T-cell (primary cell): ENCODE data around the gene PCDHA4. TPM values are rescaled to one million over a fixed set of nuclear protein-coding genes. Genes with fewer than 3 reads are reported as not detected.
"Not testable (repeated sequence)": the region's sequence is repeated elsewhere in the genome, so short reads cannot be mapped to it uniquely, and the experiment has no call there.

Experiments used
- ATAC-seq, 4 experiments: fragments of 200-7000 bp in 3 of 4; fragments of 150-1000 bp in 1 of 4; cut with Tn5 transposase; replicated peaks in 1 of 4; 1 replicate in 3 of 4; 2 replicates in 1 of 4; pipeline ENCODE4 v1.10.0; 2021; ENCODE audit warnings: moderate library complexity in 3 of 4, mild to moderate bottlenecking in 2 of 4, moderate number of reproducible peaks in 1 of 4
- CTCF ChIA-PET, 2 donors: fragments of 300-600 bp; sonication (Branson Sonifier 250); formaldehyde crosslinking; loops; one replicate each; lab custom pipeline; 2022; ENCODE audit warnings: antibody characterized with exemption in 2 of 2; lab: Charles Lee
- POLR2A ChIA-PET, 2 donors: fragments of 300-600 bp; sonication (Branson Sonifier 250); formaldehyde crosslinking; loops; one replicate each; lab custom pipeline; 2022; ENCODE audit warnings: antibody characterized with exemption in 2 of 2; lab: Charles Lee
- DNase-seq, 35 experiments: peaks; one replicate each; pipeline versions ENCODE4 v3.0.0 to v3.0.0-alpha.2; 2013 to 2023
- H3K27ac ChIP-seq: one replicate; pipeline ENCODE4 v1.5.1; 2013; ENCODE audit warnings: low read length
- H3K27me3 ChIP-seq, 2 experiments: replicated peaks in 1 of 2; 1 replicate in 1 of 2; 2 replicates in 1 of 2; pipeline versions ENCODE4 v1.6.1 to v1.7.0; 2013; ENCODE audit warnings: low read length in 1 of 2, mixed read lengths in 1 of 2; ENCODE audit not compliant: control insufficient read depth in 2 of 2, insufficient read depth in 2 of 2; ENCODE audit errors: extremely low read depth in 1 of 2
- H3K36me3 ChIP-seq, 2 donors: 1 replicate in 1 of 2; 2 replicates in 1 of 2; pipeline versions ENCODE4 v1.6.1 to v1.7.0; 2013; ENCODE audit warnings: low read length in 1 of 2; ENCODE audit not compliant: control insufficient read depth in 2 of 2, insufficient read depth in 1 of 2; ENCODE audit errors: extremely low read depth in 1 of 2
- H3K4me1 ChIP-seq, 2 experiments: 1 replicate in 1 of 2; 2 replicates in 1 of 2; pipeline versions ENCODE4 v1.6.1 to v1.7.0; 2013; ENCODE audit warnings: low read length in 2 of 2, mixed read lengths in 1 of 2; ENCODE audit not compliant: insufficient read depth in 2 of 2, control insufficient read depth in 1 of 2; ENCODE audit errors: extremely low read depth in 1 of 2
- H3K4me3 ChIP-seq, 2 donors: 1 replicate in 1 of 2; 2 replicates in 1 of 2; pipeline versions ENCODE4 v1.5.1 to v1.7.0; 2013; ENCODE audit warnings: mild to moderate bottlenecking in 2 of 2, low read length in 1 of 2, moderate library complexity in 1 of 2; ENCODE audit not compliant: control insufficient read depth in 1 of 2; ENCODE audit errors: extremely low read depth in 1 of 2
- H3K9me3 ChIP-seq: 2 replicates; pipeline ENCODE4 v1.7.0; 2013
- H3K27ac Mint-ChIP-seq, 2 donors: one replicate each; pipeline ENCODE4 v1.8.0; 2020 to 2021; ENCODE audit warnings: mild to moderate bottlenecking in 2 of 2, mixed read lengths in 2 of 2
- H3K27me3 Mint-ChIP-seq, 2 donors: one replicate each; pipeline ENCODE4 v1.8.0; 2021 to 2022; ENCODE audit warnings: mixed read lengths in 2 of 2
- H3K36me3 Mint-ChIP-seq: one replicate; pipeline ENCODE4 v1.8.0; 2021; ENCODE audit warnings: mixed read lengths
- H3K4me1 Mint-ChIP-seq, 3 donors: one replicate each; pipeline ENCODE4 v1.8.0; 2020 to 2022; ENCODE audit warnings: mixed read lengths in 3 of 3, mild to moderate bottlenecking in 1 of 3
- H3K4me3 Mint-ChIP-seq, 3 donors: one replicate each; pipeline ENCODE4 v1.8.0; 2020 to 2022; ENCODE audit warnings: mild to moderate bottlenecking in 3 of 3, mixed read lengths in 3 of 3, moderate library complexity in 3 of 3
- H3K9me3 Mint-ChIP-seq, 3 donors: one replicate each; pipeline ENCODE4 v1.8.0; 2020 to 2022; ENCODE audit warnings: mixed read lengths in 3 of 3
- WGBS: methylation state at CpG from one replicate; pipeline ENCODE4 v1.1.5; 2013; ENCODE audit warnings: missing lambda C conversion rate; ENCODE audit not compliant: insufficient coverage; 5-methylcytosine and 5-hydroxymethylcytosine counted together
- total RNA-seq, 35 experiments: library from RNA in 6 of 35; stranded (reverse) in 6 of 35; fragments of 120-200 nt in 1 of 35; gene quantifications; one replicate each; pipeline versions ENCODE4 v1.2.1 to v1.2.4 and lab custom pipeline; 2013 to 2026

The PCDHA4 gene
- total RNA-seq, 5 donors from 2014 or later (not counting 1 experiment from before 2014, with no cell fraction given), result not detected

GRCh38 chr5:140796718-140797095 is 10.2 kb upstream of the PCDHA4 start:
- CTCF ChIA-PET, result no interaction called here

DNA sequence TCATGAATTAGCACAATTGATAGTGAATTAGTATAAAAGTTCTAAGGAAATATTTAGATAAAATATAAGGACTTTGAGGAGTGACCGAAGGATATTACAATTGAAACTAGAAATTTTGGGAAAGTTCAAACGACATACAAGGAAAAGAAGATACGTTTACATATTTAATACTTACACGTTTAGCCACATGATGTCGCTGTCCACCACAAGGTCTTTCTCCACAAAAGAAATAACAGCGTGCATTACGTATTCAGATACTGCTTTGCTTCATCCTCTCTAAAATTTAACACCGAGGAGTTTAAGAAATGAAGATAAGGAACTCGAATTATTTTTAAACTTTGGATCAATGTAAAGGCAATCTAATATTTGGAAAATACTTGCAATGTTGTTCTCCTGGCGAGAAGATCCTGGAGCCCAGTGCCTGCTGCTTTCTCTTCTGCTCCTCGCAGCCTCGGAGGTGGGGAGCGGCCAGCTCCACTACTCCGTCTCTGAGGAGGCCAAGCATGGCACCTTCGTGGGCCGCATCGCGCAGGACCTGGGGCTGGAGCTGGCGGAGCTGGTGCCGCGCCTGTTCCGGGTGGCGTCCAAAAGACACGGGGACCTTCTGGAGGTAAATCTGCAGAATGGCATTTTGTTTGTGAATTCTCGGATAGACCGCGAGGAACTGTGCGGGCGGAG is 5.9 kb upstream of the PCDHA4 start, which contains the start of gene PCDHA3:
TSS of gene PCDHA3 (plus strand) at position 242 of the 678 bp plus-strand sequence.
- 48% methylated on average over 20 of the region's 29 CpGs for WGBS
- Mint-ChIP-seq H3K4me3 (no peak within 1 kb of the TSS), H3K4me1 (no peaks in the 10 kb centered on the region), H3K27me3 (peaks cover 17 to 22% of the 10 kb centered on the region in 2 donors), H3K9me3 (peaks cover 9 to 31% (median 25%) of the 10 kb centered on the region in 3 donors), H3K36me3 (no peaks in the 10 kb centered on the region), H3K27ac (no peak within 1 kb of the TSS)
- Histone ChIP-seq H3K4me1 (no peaks in the 10 kb centered on the region), H3K4me3 (no peak within 1 kb of the TSS), H3K9me3 (peaks cover 4% of the 10 kb centered on the region), H3K27me3 (peaks cover 0 to 27% of the 10 kb centered on the region in 2 experiments), H3K27ac (no peak within 1 kb of the TSS), H3K36me3 (no peaks in the 10 kb centered on the region)
- ATAC-seq, result no peak
- no peak for DNase-seq
- ChIA-PET POLR2A (no interaction called here), CTCF (no interaction called here)

More at GRCh38 chr5:140796718-140797095, 10.2 kb upstream of the PCDHA4 start:
- Mint-ChIP-seq H3K4me1 (no peaks in the 10 kb centered on the region), H3K27me3 (peaks cover 23 to 27% of the 10 kb centered on the region in 2 donors), H3K9me3 (peaks cover 4 to 31% (median 30%) of the 10 kb centered on the region in 3 donors), H3K36me3 (no peaks in the 10 kb centered on the region), H3K27ac (no peak overlapping the region), H3K4me3 (no peak overlapping the region)
- WGBS, result 68% methylated on average over 39 of the region's 39 CpGs
- no peak for ATAC-seq
- H3K27me3 ChIP-seq, result peaks cover 0 to 27% of the 10 kb centered on the region in 2 experiments
- H3K9me3 ChIP-seq, result peaks cover 10% of the 10 kb centered on the region
- no peaks in the 10 kb centered on the region for H3K4me1 ChIP-seq
- DNase-seq, result no peak
- H3K4me3 ChIP-seq, result peak overlapping the region in 1 of 2 donors; percentile 15
- H3K36me3 ChIP-seq, result no peaks in the 10 kb centered on the region
- no peak overlapping the region for H3K27ac ChIP-seq
- POLR2A ChIA-PET, result no interaction called here

DNA sequence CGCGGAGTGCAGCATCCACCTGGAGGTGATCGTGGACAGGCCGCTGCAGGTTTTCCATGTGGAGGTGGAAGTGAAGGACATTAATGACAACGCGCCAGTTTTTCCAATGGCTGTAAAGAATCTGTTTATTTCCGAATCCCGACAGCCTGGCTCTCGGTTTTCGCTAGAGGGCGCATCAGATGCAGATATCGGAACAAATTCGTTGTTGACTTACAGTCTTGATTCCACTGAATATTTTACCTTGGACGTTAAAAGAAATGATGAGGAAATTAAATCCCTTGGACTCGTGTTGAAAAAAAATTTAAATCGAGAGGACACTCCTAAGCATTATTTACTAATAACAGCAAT is 5.4 kb upstream of the PCDHA4 start:
- peaks cover 22 to 26% of the 10 kb centered on the region in 2 donors for H3K27me3 Mint-ChIP-seq

DNA sequence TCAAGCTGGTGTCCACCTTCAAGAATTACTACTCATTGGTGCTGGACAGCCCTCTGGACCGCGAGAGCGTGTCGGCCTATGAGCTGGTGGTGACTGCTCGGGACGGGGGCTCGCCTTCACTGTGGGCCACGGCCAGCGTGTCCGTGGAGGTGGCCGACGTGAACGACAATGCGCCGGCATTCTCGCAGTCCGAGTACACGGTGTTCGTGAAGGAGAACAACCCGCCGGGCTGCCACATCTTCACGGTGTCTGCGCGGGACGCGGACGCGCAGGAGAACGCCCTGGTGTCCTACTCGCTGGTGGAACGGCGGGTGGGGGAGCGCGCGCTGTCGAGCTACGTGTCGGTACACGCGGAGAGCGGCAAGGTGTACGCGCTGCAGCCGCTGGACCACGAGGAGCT is 4.5 kb upstream of the PCDHA4 start:
- H3K36me3 ChIP-seq, CTCF ChIA-PET, H3K36me3 Mint-ChIP-seq, H3K4me1 ChIP-seq, ATAC-seq, DNase-seq, H3K4me3 Mint-ChIP-seq, H3K27ac ChIP-seq, H3K4me1 Mint-ChIP-seq, H3K9me3 ChIP-seq, POLR2A ChIA-PET, H3K4me3 ChIP-seq, H3K27ac Mint-ChIP-seq: not testable (repeated sequence)
- Mint-ChIP-seq H3K27me3 (peaks cover 26 to 29% of the 10 kb centered on the region in 2 donors), H3K9me3 (peaks cover 9 to 33% (median 33%) of the 10 kb centered on the region in 3 donors)
- peaks cover 0 to 21% of the 10 kb centered on the region in 2 experiments for H3K27me3 ChIP-seq
- 69% methylated on average over 45 of the region's 45 CpGs for WGBS

More for the DNA sequence above, 5.4 kb upstream of the PCDHA4 start:
- H3K9me3 ChIP-seq, result peaks cover 4% of the 10 kb centered on the region
- H3K9me3 Mint-ChIP-seq, result peaks cover 9 to 32% (median 29%) of the 10 kb centered on the region in 3 donors
- no peaks in the 10 kb centered on the region for H3K36me3 ChIP-seq
- 43% methylated on average over 6 of the region's 16 CpGs for WGBS
- POLR2A ChIA-PET, result no interaction called here
- no peak for ATAC-seq
- peaks cover 0 to 24% of the 10 kb centered on the region in 2 experiments for H3K27me3 ChIP-seq
- no peak overlapping the region for H3K27ac ChIP-seq
- CTCF ChIA-PET, result no interaction called here
- H3K4me3 Mint-ChIP-seq, result no peak overlapping the region
- no peak overlapping the region for H3K4me3 ChIP-seq
- no peaks in the 10 kb centered on the region for H3K36me3 Mint-ChIP-seq
- H3K27ac Mint-ChIP-seq, result no peak overlapping the region
- DNase-seq, result no peak
- H3K4me1 ChIP-seq, result no peaks in the 10 kb centered on the region
- no peaks in the 10 kb centered on the region for H3K4me1 Mint-ChIP-seq

DNA sequence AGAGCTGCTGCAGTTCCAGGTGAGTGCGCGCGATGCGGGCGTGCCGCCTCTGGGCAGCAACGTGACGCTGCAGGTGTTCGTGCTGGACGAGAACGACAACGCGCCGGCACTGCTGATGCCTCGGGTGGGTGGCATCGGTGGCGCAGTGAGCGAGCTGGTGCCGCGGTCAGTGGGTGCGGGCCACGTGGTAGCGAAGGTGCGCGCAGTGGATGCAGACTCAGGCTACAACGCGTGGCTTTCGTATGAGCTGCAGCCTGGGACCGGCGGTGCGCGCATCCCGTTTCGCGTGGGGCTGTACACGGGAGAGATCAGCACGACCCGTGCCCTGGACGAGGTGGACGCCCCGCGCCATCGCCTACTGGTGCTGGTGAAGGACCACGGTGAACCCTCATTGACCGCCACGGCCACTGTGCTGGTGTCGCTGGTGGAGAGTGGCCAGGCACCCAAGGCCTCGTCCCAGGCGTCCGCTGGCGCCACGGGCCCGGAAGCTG is 4.0 kb upstream of the PCDHA4 start:
- ATAC-seq (no peak), DNase-seq (no peak)
- POLR2A ChIA-PET, result no interaction called here
- H3K4me1 Mint-ChIP-seq, result no peaks in the 10 kb centered on the region
- peaks cover 26 to 28% of the 10 kb centered on the region in 2 donors for H3K27me3 Mint-ChIP-seq
- no peaks in the 10 kb centered on the region for H3K4me1 ChIP-seq
- H3K36me3 ChIP-seq, result no peaks in the 10 kb centered on the region
- H3K9me3 ChIP-seq, result peaks cover 4% of the 10 kb centered on the region
- H3K36me3 Mint-ChIP-seq, result no peaks in the 10 kb centered on the region
- WGBS, result 61% methylated on average over 53 of the region's 53 CpGs
- no peak overlapping the region for H3K27ac ChIP-seq
- no peak overlapping the region for H3K4me3 Mint-ChIP-seq
- CTCF ChIA-PET, result no interaction called here
- H3K27ac Mint-ChIP-seq, result no peak overlapping the region
- peaks cover 9 to 34% (median 32%) of the 10 kb centered on the region in 3 donors for H3K9me3 Mint-ChIP-seq
- H3K27me3 ChIP-seq, result peaks cover 0 to 19% of the 10 kb centered on the region in 2 experiments
- no peak overlapping the region for H3K4me3 ChIP-seq

DNA sequence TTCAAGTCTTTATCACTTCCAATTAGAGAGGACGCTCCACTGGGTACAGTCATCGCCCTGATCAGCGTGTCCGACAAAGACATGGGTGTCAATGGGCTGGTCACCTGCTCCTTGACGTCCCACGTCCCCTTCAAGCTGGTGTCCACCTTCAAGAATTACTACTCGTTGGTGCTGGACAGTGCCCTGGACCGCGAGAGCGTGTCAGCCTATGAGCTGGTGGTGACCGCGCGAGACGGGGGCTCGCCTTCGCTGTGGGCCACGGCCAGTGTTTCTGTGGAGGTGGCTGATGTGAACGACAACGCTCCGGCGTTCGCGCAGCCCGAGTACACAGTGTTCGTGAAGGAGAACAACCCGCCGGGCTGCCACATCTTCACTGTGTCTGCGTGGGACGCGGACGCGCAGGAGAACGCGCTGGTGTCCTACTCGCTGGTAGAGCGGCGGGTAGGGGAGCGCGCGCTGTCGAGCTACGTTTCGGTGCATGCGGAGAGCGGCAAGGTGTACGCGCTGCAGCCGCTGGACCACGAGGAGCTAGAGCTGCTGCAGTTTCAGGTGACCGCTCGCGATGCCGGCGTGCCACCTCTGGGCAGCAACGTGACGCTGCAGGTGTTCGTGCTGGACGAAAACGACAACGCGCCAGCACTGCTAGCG is 1.5 kb downstream of the PCDHA4 start:
- H3K27me3 ChIP-seq, H3K4me3 Mint-ChIP-seq, CTCF ChIA-PET, H3K4me1 Mint-ChIP-seq, H3K4me3 ChIP-seq, H3K36me3 ChIP-seq, H3K9me3 ChIP-seq, H3K27ac ChIP-seq, H3K27ac Mint-ChIP-seq, DNase-seq, ATAC-seq, POLR2A ChIA-PET, H3K36me3 Mint-ChIP-seq, H3K4me1 ChIP-seq: not testable (repeated sequence)
- H3K9me3 Mint-ChIP-seq, result peaks cover 14 to 47% (median 25%) of the 10 kb centered on the region in 3 donors
- peaks cover 23 to 25% of the 10 kb centered on the region in 2 donors for H3K27me3 Mint-ChIP-seq
- 79% methylated on average over 58 of the region's 62 CpGs for WGBS
